ENCODE results near the gene SLC23A3.

DNA sequence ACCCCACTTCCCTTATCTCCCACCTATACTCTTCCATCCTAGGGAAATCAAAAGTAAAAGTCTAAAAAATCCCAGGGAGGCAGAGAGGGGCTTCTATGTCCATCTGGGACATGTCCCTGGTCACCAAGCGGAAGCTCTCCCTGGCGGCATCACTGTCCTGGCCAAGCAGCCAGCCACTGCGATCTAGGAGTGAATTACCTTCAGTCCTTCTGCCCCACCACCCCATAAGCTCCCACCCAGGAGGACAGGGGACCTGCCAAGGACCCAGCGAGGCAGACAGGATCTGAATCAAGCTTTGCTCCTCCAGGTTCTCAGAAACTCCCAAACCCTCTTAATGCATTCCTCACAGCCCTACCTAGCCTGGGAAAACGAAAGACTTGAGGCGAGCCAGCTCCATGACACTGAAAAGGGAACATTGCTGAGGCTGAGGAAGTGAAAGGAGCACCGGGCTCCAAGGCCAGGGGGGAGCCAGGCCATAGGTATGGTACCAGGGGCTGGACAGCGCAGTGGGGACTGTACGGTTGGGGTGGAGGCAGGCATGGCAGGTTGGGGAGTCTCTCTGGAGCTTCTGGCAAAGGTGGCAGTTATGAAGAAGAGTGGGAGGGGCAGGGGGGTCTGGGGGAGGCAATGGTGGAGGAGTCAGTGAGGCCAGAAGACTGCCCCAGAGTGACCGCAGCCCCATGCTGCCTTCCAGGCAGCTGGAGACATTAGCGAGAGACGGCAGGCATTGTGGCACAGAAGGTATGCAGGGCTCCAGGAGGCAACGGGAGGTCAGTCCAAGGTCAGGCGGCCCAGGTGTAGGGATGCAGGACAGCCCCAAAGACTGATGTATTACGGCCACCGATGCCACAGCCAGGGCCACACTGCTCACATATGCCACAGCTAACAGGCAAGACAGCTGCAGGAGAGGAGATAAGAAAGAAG, 2.7 kb upstream of the SLC23A3 start:
- no peak for TF ChIP-seq POLR2A (IDR thresholded peaks at IDR 0.05)
- TF ChIP-seq, protein P1, sequence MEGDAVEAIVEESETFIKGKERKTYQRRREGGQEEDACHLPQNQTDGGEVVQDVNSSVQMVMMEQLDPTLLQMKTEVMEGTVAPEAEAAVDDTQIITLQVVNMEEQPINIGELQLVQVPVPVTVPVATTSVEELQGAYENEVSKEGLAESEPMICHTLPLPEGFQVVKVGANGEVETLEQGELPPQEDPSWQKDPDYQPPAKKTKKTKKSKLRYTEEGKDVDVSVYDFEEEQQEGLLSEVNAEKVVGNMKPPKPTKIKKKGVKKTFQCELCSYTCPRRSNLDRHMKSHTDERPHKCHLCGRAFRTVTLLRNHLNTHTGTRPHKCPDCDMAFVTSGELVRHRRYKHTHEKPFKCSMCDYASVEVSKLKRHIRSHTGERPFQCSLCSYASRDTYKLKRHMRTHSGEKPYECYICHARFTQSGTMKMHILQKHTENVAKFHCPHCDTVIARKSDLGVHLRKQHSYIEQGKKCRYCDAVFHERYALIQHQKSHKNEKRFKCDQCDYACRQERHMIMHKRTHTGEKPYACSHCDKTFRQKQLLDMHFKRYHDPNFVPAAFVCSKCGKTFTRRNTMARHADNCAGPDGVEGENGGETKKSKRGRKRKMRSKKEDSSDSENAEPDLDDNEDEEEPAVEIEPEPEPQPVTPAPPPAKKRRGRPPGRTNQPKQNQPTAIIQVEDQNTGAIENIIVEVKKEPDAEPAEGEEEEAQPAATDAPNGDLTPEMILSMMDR (IDR thresholded peaks at IDR 0.05) = no peak

Measured in lower leg skin (tissue), 3 donors.